ENCODE results near the gene BACE2. TPM values are rescaled to one million over a fixed set of nuclear protein-coding genes. Genes with fewer than 3 reads are reported as not detected.
"Not testable (repeated sequence)": the region's sequence is repeated elsewhere in the genome, so short reads cannot be mapped to it uniquely, and the experiment has no call there.

Gene BACE2
- total RNA-seq, 1 experiment from 2014 or later = 70.5 TPM

GRCh38 chr21:41240040-41240439, 72.1 kb downstream of the BACE2 start:
- no peak for DNase-seq (ENCODE audit: low read depth)

- DNase-seq (ENCODE audit: low read depth) = no peak
These were observed 73.4 kb downstream of the BACE2 start for GRCh38 chr21:41241341-41241740.

- DNase-seq (ENCODE audit: low read depth) = no peak
These were observed 74.4 kb downstream of the BACE2 start for GRCh38 chr21:41242238-41242829.

- DNase-seq (ENCODE audit: low read depth) = no peak
These were observed 75.1 kb downstream of the BACE2 start for GRCh38 chr21:41243107-41243506.

GRCh38 chr21:41244266-41244880, 76.4 kb downstream of the BACE2 start:
- not testable (repeated sequence) for DNase-seq (ENCODE audit: low read depth)

- no peak for DNase-seq (ENCODE audit: low read depth)
These were observed 77.7 kb downstream of the BACE2 start for GRCh38 chr21:41245509-41246135.

- DNase-seq (ENCODE audit: low read depth) = no peak
These were observed 78.8 kb downstream of the BACE2 start for GRCh38 chr21:41246808-41247207.

- DNase-seq (ENCODE audit: low read depth) = peak; percentile 59
These were observed 79.9 kb downstream of the BACE2 start for GRCh38 chr21:41247561-41248545.

GRCh38 chr21:41249476-41249875, 81.5 kb downstream of the BACE2 start:
- DNase-seq (ENCODE audit: low read depth) = no peak

- DNase-seq (ENCODE audit: low read depth) = peak; percentile 47
These were observed 82.6 kb downstream of the BACE2 start for GRCh38 chr21:41250519-41250918.

GRCh38 chr21:41251961-41252642, 84.1 kb downstream of the BACE2 start:
- peak; percentile 63 for DNase-seq (ENCODE audit: low read depth)

GRCh38 chr21:41254090-41254700, 86.2 kb downstream of the BACE2 start:
- DNase-seq (ENCODE audit: low read depth) = no peak

GRCh38 chr21:41255190-41255589, 87.2 kb downstream of the BACE2 start:
- DNase-seq (ENCODE audit: low read depth) = no peak

GRCh38 chr21:41256231-41256630, 88.3 kb downstream of the BACE2 start:
- DNase-seq (ENCODE audit: low read depth) = not testable (repeated sequence)

- DNase-seq (ENCODE audit: low read depth) = no peak
These were observed 89.1 kb downstream of the BACE2 start for GRCh38 chr21:41256771-41257702.

GRCh38 chr21:41258617-41259016, 90.7 kb downstream of the BACE2 start:
- DNase-seq (ENCODE audit: low read depth) = no peak

- no peak for DNase-seq (ENCODE audit: low read depth)
These were observed 92.5 kb downstream of the BACE2 start for GRCh38 chr21:41260428-41260827.

GRCh38 chr21:41267346-41267745, 99.4 kb downstream of the BACE2 start:
- DNase-seq (ENCODE audit: low read depth) = no peak

GRCh38 chr21:41269535-41269934, 101.6 kb downstream of the BACE2 start:
- DNase-seq (ENCODE audit: low read depth) = no peak

- DNase-seq (ENCODE audit: low read depth) = no peak
These were observed 109.2 kb downstream of the BACE2 start for GRCh38 chr21:41277196-41277595.

Data from Daoy (cell line).